ENCODE results near the gene MTURN.
"Not testable (repeated sequence)": the region's sequence is repeated elsewhere in the genome, so short reads cannot be mapped to it uniquely, and the experiment has no call there.

MTURN gene

GRCh38 chr7:30182814-30183213 is 48.0 kb downstream of the MTURN start:
- no peaks in the 10 kb centered on the region for H3K9me3 ChIP-seq (ENCODE audit: low read depth, low read length)
- H3K4me3 ChIP-seq, result no peak overlapping the region

GRCh38 chr7:30183749-30184369 is 49.1 kb downstream of the MTURN start:
- H3K27ac ChIP-seq, result no peak overlapping the region
- H3K36me3 ChIP-seq (ENCODE audit: insufficient read depth, low read length), result no peaks in the 10 kb centered on the region
- no peak overlapping the region for H3K9ac ChIP-seq (ENCODE audit: insufficient read length)
- TF ChIP-seq POLR2AphosphoS5 (IDR thresholded peaks at IDR 0.05; ENCODE audit: borderline replicate concordance, low read depth, low read length) (no peak), FOXP2 (optimal IDR thresholded peaks at IDR 0.05; ENCODE audit: control extremely low read depth, extremely low read length, insufficient read depth) (no peak), EZH2 (IDR thresholded peaks at IDR 0.05) (no peak)
- no peak for DNase-seq (ENCODE audit: low read depth, low spot score)
- H3K9me3 ChIP-seq (ENCODE audit: low read depth, low read length), result no peaks in the 10 kb centered on the region
- no peak overlapping the region for H3K4me3 ChIP-seq

More at GRCh38 chr7:30182814-30183213, 48.0 kb downstream of the MTURN start:
- no peak for DNase-seq (ENCODE audit: low read depth, low spot score)
- TF ChIP-seq POLR2AphosphoS5 (IDR thresholded peaks at IDR 0.05; ENCODE audit: borderline replicate concordance, low read depth, low read length) (no peak), FOXP2 (optimal IDR thresholded peaks at IDR 0.05; ENCODE audit: control extremely low read depth, extremely low read length, insufficient read depth) (no peak), EZH2 (IDR thresholded peaks at IDR 0.05) (no peak)
- Histone ChIP-seq H3K9ac (ENCODE audit: insufficient read length) (no peak overlapping the region), H3K27ac (no peak overlapping the region), H3K36me3 (ENCODE audit: insufficient read depth, low read length) (no peaks in the 10 kb centered on the region)

GRCh38 chr7:30184791-30185487 is 50.2 kb downstream of the MTURN start:
- no peak overlapping the region for H3K9ac ChIP-seq (ENCODE audit: insufficient read length)
- DNase-seq (ENCODE audit: low read depth, low spot score), result no peak
- no peaks in the 10 kb centered on the region for H3K9me3 ChIP-seq (ENCODE audit: low read depth, low read length)
- no peak overlapping the region for H3K4me3 ChIP-seq
- H3K36me3 ChIP-seq (ENCODE audit: insufficient read depth, low read length), result no peaks in the 10 kb centered on the region
- no peak for TF ChIP-seq POLR2AphosphoS5 (IDR thresholded peaks at IDR 0.05; ENCODE audit: borderline replicate concordance, low read depth, low read length)
- no peak for TF ChIP-seq FOXP2 (optimal IDR thresholded peaks at IDR 0.05; ENCODE audit: control extremely low read depth, extremely low read length, insufficient read depth)
- no peak for TF ChIP-seq EZH2 (IDR thresholded peaks at IDR 0.05)
- H3K27ac ChIP-seq, result no peak overlapping the region

GRCh38 chr7:30185496-30185895 is 50.7 kb downstream of the MTURN start:
- Histone ChIP-seq H3K9ac (ENCODE audit: insufficient read length) (no peak overlapping the region), H3K4me3 (no peak overlapping the region), H3K36me3 (ENCODE audit: insufficient read depth, low read length) (no peaks in the 10 kb centered on the region), H3K9me3 (ENCODE audit: low read depth, low read length) (no peaks in the 10 kb centered on the region), H3K27ac (no peak overlapping the region)
- no peak for DNase-seq (ENCODE audit: low read depth, low spot score)
- TF ChIP-seq EZH2 (IDR thresholded peaks at IDR 0.05) (no peak), FOXP2 (optimal IDR thresholded peaks at IDR 0.05; ENCODE audit: control extremely low read depth, extremely low read length, insufficient read depth) (no peak), POLR2AphosphoS5 (IDR thresholded peaks at IDR 0.05; ENCODE audit: borderline replicate concordance, low read depth, low read length) (no peak)

DNA sequence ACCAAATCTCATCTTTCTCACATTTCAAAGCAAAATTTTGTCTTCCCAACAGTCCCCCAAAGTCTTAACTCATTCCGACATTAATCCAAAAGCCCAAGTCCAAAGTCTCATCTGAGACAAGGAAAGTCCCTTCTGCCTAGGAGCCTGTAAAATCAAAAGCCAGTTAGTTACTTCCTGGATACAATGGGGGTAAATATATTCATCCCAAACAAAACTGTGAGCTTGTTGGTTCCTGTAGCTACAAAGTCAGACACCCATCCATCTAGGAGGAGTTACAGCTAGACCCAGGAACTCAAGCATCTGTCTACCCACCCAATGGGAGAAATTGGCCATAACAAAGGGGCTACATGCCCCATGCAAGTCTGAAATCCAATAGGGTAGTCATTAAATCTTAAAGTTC is 51.9 kb downstream of the MTURN start:
- no peak for TF ChIP-seq EZH2 (IDR thresholded peaks at IDR 0.05)
- TF ChIP-seq FOXP2 (optimal IDR thresholded peaks at IDR 0.05; ENCODE audit: control extremely low read depth, extremely low read length, insufficient read depth), result no peak
- no peak for TF ChIP-seq POLR2AphosphoS5 (IDR thresholded peaks at IDR 0.05; ENCODE audit: borderline replicate concordance, low read depth, low read length)
- H3K9me3 ChIP-seq (ENCODE audit: low read depth, low read length), result no peaks in the 10 kb centered on the region
- no peak for DNase-seq (ENCODE audit: low read depth, low spot score)
- no peaks in the 10 kb centered on the region for H3K36me3 ChIP-seq (ENCODE audit: insufficient read depth, low read length)
- H3K4me3 ChIP-seq, result no peak overlapping the region
- no peak overlapping the region for H3K27ac ChIP-seq
- H3K9ac ChIP-seq (ENCODE audit: insufficient read length), result no peak overlapping the region

- TF ChIP-seq POLR2AphosphoS5 (IDR thresholded peaks at IDR 0.05; ENCODE audit: borderline replicate concordance, low read depth, low read length) (no peak), EZH2 (IDR thresholded peaks at IDR 0.05) (no peak), FOXP2 (optimal IDR thresholded peaks at IDR 0.05; ENCODE audit: control extremely low read depth, extremely low read length, insufficient read depth) (no peak)
- no peak overlapping the region for H3K9ac ChIP-seq (ENCODE audit: insufficient read length)
- H3K4me3 ChIP-seq, result no peak overlapping the region
- no peaks in the 10 kb centered on the region for H3K9me3 ChIP-seq (ENCODE audit: low read depth, low read length)
- H3K27ac ChIP-seq, result no peak overlapping the region
- DNase-seq (ENCODE audit: low read depth, low spot score), result no peak
- H3K36me3 ChIP-seq (ENCODE audit: insufficient read depth, low read length), result no peaks in the 10 kb centered on the region
Measured at GRCh38 chr7:30187513-30187912, 52.7 kb downstream of the MTURN start.

GRCh38 chr7:30188381-30188780 is 53.6 kb downstream of the MTURN start:
- not testable (repeated sequence) for H3K27ac ChIP-seq; H3K9me3 ChIP-seq (ENCODE audit: low read depth, low read length); DNase-seq (ENCODE audit: low read depth, low spot score); H3K4me3 ChIP-seq; H3K9ac ChIP-seq (ENCODE audit: insufficient read length); H3K36me3 ChIP-seq (ENCODE audit: insufficient read depth, low read length)

- Histone ChIP-seq H3K36me3 (ENCODE audit: insufficient read depth, low read length) (no peaks in the 10 kb centered on the region), H3K4me3 (no peak overlapping the region), H3K9me3 (ENCODE audit: low read depth, low read length) (no peaks in the 10 kb centered on the region), H3K9ac (ENCODE audit: insufficient read length) (no peak overlapping the region), H3K27ac (no peak overlapping the region)
- no peak for DNase-seq (ENCODE audit: low read depth, low spot score)
- TF ChIP-seq POLR2AphosphoS5 (IDR thresholded peaks at IDR 0.05; ENCODE audit: borderline replicate concordance, low read depth, low read length) (no peak), EZH2 (IDR thresholded peaks at IDR 0.05) (no peak), FOXP2 (optimal IDR thresholded peaks at IDR 0.05; ENCODE audit: control extremely low read depth, extremely low read length, insufficient read depth) (no peak)
Measured at GRCh38 chr7:30188811-30189210, 54.0 kb downstream of the MTURN start.

DNA sequence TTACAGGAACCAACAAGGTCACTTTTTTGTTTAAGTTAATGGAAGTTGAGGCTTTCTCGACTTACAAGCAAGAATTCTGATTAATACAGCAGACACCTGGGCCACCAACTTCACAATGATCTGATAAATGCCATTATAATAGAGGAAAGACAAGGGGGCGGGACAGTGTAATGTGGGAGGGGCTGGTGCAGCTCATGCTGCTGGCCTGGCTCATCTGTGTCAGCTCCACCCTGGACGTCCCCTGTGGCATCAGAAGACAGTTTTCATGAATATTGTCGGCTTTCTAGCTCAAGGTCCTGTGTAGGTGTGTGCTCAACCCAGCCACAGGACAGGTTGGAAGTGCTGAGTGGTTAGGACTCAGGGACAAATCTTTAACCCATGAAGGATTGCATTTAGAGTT is 57.0 kb downstream of the MTURN start:
- TF ChIP-seq FOXP2 (optimal IDR thresholded peaks at IDR 0.05; ENCODE audit: control extremely low read depth, extremely low read length, insufficient read depth) (no peak), POLR2AphosphoS5 (IDR thresholded peaks at IDR 0.05; ENCODE audit: borderline replicate concordance, low read depth, low read length) (no peak), EZH2 (IDR thresholded peaks at IDR 0.05) (no peak)
- no peak overlapping the region for H3K9ac ChIP-seq (ENCODE audit: insufficient read length)

More for the DNA sequence above, 57.0 kb downstream of the MTURN start:
- Histone ChIP-seq H3K4me3 (no peak overlapping the region), H3K9me3 (ENCODE audit: low read depth, low read length) (peaks cover 8% of the 10 kb centered on the region; the same call in 1 of the 2 replicates), H3K36me3 (ENCODE audit: insufficient read depth, low read length) (no peaks in the 10 kb centered on the region), H3K27ac (no peak overlapping the region)
- no peak for DNase-seq (ENCODE audit: low read depth, low spot score)
